IPS-NIHi7 (cell line): ENCODE data around the gene MACO1.
"Not testable (repeated sequence)": the region's sequence is repeated elsewhere in the genome, so short reads cannot be mapped to it uniquely, and the experiment has no call there.

ENCODE experiments used
- DNase-seq: peaks from one replicate; pipeline ENCODE4 v3.0.0; 2012; ENCODE audit warnings: mixed read lengths; ENCODE audit errors: extremely low spot score

The MACO1 gene

GRCh38 chr1:25486602-25487001, 55.9 kb downstream of the MACO1 start:
- DNase-seq = peak; percentile 51

GRCh38 chr1:25487628-25488027, 56.9 kb downstream of the MACO1 start:
- DNase-seq = no peak

GRCh38 chr1:25492323-25492722, 61.6 kb downstream of the MACO1 start:
- DNase-seq = peak; percentile 54

GRCh38 chr1:25494952-25495351, 64.3 kb downstream of the MACO1 start:
- DNase-seq = no peak

- no peak for DNase-seq
Measured at GRCh38 chr1:25500694-25501093, 70.0 kb downstream of the MACO1 start.

- DNase-seq = peak; percentile 76
Measured at GRCh38 chr1:25501235-25502058, 70.8 kb downstream of the MACO1 start.

DNA sequence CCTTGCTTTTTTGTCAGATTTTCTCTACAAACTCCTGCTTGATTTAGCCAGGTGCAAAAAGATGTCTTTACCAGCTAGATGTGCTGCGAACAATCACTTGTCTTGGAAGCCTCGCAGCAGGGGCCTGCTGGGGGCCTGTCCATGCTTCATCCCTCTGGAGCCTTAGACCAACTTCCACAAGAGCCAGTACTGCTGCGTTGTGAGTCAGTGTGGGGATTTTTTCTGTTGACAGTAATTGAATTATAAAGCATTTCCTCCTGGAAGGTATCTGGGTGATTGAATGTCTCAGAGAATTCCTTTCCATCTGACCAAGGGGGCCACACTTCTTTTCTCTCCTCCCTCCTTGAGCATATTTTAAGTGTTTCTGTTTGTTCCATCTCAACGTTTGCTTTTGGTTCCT, 72.3 kb downstream of the MACO1 start:
- peak; percentile 6 for DNase-seq

DNA sequence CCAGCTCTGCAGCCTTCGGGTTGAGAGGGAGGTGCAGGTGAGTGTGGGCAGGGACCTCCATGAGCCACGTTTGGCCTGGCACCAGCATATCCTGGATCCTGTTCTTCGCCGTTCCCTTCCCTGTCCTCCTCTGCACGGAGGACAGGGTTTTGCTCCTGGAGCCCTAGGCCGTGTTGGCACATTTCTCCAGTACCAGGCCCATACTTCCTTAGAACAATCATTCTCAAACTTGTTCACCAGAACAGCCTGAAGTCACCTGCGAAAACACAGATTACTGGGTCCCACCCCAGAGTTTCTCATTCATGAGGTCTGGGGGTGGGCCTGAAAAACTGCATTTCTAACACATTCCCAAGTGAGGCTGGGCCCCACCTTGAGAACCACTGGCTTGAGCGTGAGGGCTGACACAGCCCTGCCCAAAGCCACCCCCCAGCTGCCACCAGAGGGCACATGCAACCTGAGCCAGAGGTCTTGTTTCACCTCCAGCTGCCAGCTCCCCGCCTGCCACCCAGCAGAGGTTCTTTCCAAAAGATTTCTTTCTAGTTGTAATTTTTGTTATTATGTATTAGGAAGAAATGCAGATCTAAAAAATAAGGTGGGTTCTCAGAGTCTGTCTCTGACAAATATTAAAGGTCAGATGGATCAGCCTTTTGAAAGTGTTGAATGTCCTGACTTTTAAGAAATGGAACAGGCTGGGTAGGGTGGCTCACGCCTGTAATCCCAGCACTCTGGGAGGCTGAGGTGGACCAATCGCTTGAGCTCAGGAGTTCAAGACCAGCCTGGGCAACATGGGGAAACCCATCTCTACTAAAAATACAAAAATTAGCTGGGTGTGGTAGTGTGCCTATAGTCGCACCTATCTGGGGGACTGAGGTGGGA, 73.1 kb downstream of the MACO1 start:
- peak; percentile 76 for DNase-seq

DNA sequence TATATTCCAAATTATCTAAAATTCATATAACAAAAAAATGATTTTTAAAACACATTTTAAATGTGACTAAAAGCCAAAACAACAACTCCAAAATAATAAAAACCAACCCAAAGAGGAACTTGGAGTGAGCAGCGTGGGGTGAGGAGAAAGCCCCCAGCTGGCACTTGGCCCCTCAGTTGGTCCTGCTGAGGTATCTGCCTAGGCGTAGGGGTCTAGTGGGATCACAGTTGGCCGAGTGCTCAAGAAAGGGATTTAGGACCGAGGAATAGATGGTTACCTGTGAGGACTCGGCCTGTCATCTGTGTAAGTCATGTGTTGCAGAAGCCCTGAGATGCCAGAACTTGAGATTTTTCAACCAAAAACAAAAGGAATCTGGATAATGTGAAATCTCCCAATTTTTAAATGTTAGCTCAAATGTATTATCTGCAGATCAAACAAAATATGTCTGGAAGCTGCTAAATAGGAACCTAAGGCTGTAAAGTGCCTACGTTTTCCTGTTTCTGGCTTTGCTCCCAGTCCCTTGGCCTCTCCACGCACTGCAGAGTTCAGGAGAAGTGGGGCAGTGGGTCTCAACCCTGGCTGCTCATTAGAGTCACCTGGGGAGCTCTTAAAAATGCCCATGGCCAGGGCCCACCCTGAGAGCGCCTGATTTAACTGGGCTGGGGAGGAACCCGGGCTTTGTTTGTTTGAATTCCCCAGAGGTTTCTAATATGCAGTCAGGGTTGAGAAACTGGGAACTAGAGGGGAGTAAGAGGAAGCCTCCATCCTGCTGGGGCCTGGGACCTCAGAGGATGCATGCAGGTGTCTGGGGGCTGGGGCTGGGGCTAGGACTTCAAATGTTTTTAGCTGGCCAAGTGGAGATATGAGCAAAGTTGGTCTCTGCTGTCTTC, 74.3 kb downstream of the MACO1 start:
- DNase-seq = peak; percentile 14

GRCh38 chr1:25505656-25506385, 75.1 kb downstream of the MACO1 start:
- DNase-seq = peak; percentile 16

DNA sequence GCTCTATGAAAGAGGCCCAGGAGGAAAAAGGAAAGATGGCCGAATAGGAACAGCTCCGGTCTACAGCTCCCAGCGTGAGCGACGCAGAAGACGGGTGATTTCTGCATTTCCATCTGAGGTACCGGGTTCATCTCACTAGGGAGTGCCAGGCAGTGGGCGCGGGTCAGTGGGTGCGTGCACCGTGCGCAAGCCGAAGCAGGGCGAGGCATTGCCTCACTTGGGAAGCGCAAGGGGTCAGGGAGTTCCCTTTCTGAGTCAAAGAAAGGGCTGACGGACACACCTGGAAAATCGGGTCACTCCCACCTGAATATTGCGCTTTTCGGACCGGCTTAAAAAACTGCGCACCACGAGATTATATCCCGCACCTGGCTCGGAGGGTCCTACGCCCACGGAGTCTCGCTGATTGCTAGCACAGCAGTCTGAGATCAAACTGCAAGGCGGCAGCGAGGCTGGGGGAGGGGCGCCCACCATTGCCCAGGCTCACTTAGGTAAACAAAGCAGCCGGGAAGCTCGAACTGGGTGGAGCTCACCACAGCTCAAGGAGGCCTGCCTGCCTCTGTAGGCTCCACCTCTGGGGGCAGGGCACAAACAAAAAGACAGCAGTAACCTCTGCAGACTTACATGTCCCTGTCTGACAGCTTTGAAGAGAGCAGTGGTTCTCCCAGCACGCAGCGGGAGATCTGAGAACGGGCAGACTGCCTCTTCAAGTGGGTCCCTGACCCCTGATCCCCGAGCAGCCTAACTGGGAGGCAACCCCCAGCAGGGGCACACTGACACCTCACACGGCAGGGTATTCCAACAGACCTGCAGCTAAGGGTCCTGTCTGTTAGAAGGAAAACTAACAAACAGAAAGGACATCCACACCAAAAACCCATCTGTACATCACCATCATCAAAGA, 76.1 kb downstream of the MACO1 start:
- DNase-seq = not testable (repeated sequence)

DNA sequence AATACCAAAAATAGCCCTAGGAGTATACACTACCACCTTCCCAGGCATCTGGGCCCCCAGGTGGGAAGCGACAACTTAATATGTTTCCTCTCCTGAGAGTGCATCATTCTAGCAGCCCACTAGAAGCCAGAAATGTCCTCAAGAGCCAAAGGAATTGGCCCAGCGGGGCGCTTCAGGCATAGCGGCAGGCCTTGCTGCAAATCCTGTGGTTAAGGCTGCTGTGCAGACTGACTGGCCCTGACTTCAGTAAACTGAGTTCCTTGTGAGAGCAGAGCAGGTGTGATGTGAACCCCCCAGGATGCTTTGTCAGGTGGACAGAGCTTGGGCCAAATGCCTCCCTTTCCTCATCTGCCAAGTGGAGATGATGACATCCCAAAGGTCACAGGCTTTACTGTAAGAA, 83.0 kb downstream of the MACO1 start:
- DNase-seq = peak; percentile 3

- DNase-seq = no peak
Measured at GRCh38 chr1:25515033-25515432, 84.3 kb downstream of the MACO1 start.

DNA sequence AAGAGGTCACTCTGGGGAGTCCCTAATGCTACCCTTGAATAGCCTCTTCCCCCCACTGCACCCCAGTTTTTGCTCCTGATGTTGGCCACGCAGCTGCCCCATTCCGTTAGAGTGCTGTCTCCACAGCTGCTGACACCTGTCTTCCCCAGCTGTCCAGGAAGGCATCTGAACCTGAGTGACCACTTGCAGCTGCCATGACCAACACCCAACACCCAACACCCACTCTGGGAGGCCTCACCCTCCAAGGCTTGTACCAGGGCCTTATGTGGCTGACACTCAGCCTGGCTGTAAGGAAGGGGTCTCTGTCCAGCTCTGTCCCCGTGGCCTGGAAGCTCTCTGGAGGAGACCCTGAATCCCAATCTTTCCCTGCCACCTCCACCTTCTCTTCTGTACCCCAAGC, 86.0 kb downstream of the MACO1 start:
- no peak for DNase-seq

GRCh38 chr1:25517476-25518394, 87.0 kb downstream of the MACO1 start:
- peak; percentile 70 for DNase-seq

DNA sequence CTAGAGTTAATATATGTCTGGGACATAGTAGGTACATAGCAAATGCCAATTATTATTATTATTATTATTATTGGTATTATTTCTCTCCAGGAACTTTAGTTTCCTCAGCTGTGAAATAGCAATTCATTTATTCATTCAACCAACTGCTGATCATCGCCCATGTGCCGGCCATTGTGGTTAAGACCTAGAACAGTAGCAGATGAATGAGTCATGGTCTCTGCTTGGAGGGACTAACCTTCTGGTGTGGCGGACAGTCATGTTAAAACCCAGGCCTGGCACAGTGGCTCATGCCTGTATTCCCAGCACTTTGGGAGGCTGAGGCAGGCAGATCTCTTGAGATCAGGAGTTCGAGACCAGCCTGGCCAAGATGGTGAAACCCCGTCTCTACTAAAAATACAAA, 88.9 kb downstream of the MACO1 start:
- no peak for DNase-seq

- DNase-seq = peak; percentile 66
Measured at GRCh38 chr1:25520446-25521061, 89.9 kb downstream of the MACO1 start.

GRCh38 chr1:25522031-25522655, 91.4 kb downstream of the MACO1 start:
- no peak for DNase-seq
